ENCODE data around the gene BTBD9.

The BTBD9 gene

DNA sequence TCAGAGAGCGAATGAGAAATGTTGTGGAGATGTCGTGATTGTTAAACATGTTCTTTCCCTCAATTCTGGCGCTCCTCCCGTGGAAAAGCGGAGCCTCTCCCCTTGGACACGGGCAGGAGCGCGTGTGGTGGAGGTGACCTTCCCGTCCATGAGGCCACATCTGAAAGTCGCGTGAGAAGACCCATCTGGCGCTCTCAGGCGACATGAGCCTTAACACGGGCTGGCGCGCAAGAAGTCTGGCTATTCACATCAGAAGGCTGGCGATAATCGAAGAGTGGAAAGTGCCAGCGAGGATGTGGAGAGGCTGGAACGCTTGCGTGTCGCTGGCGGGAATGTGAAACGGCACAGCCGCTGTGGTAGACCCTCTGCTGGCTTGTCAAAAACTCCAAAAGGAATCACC lies 478.9 kb downstream of the BTBD9 start:
- DNase-seq (ENCODE audit: low read depth) = no peak

DNA sequence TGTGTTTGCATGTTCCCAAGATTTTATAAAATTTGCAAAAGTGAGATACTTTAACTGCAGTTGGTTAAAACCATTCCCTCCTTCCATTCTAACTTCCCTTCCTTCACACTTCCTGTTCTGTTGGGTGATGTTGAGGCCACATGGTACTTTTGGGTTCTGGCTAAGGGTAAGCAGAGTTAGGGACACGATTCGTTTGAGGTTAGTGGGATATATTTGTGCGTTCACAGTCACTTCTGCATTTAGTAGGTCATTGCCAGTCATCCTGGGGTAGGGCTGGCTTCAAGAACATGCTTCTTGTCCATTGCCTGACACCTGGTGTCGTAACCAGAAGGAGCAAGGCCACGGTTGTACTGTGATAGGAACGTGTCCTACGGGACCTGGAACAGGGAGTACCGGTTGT lies 480.1 kb downstream of the BTBD9 start:
- DNase-seq (ENCODE audit: low read depth) = no peak

DNA sequence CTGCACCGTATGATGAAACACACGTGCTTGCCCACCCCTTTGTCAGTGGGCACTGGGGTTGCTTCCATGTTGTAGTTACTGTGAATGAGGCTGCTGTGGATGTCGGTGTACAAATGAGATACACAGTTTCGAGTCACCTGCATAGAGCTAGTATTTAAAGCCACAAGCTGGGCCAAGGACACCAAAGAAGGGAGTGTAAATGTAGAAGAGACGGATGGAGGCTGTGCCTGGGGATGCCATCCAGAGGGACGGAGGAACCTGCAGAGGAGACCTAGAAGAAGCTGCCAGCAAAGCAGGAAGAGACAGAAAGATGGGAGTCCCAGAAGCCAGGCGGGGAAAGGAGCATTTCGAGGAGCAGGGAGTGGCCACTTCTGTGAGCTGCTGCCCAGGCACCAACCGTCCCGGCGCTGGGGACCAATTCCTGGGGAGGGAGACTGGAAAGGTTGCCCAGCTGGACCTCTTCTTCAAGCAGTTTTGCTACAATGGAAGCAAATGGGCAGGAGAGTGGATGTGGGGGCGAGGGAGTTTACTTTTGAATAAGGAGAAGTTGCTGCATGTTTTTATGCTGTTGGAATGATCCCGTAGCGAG lies 480.9 kb downstream of the BTBD9 start:
- no peak for DNase-seq (ENCODE audit: low read depth)

DNA sequence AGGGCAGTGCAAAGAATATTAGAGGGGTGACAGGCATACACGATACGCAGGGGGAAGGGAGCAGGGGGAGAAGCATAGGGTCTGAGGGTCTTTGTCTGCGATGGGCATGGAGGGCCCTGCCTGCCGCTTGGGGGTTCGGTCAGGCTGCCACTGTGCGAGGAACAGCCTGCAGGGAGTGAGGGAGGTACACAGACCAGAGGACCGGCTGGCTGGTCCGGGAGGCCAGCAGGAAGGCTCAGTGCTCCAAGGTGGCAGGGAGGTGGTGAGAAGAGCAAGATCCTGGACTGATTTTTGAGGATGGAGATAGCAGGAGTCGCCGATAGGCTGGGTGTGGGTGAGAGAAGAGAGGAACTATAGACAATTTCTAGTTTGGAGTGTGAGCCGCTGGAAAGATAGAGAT lies 481.8 kb downstream of the BTBD9 start:
- no peak for DNase-seq (ENCODE audit: low read depth)

DNA sequence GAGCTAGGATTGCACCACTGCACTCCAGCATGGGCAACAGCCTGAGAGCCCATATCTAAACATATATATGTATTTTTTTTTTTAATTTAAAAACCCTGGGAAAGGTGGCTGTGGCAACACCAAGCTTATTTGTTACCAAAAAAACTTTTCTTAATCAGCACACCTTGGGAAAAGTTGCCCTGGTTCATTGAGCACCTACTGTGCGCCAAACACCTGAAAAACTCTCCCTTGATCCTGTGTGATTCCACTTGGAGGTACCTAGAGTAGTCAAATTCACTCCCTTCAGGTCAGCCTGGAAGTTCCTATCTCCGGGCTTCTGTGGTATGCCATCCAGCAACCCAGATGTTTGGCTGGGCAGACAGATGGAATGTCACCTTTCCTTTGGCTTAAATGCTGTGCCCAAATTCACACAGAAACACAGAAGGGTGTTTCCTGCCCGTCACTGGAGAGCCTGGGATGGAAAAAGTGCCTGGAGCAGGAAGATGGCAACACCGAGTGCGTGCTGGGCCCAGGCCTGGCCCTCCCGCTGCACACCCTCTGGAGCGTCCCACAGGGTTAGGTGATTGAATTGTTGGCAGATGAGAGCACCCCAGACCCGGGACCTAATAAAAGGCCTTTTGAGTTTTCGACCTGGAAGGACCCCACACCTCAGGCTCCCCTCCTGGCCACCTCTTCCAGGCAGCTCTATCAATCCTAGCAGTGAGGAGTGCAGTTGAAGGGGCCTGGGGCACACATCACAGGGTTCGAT lies 482.7 kb downstream of the BTBD9 start:
- DNase-seq (ENCODE audit: low read depth) = no peak

DNA sequence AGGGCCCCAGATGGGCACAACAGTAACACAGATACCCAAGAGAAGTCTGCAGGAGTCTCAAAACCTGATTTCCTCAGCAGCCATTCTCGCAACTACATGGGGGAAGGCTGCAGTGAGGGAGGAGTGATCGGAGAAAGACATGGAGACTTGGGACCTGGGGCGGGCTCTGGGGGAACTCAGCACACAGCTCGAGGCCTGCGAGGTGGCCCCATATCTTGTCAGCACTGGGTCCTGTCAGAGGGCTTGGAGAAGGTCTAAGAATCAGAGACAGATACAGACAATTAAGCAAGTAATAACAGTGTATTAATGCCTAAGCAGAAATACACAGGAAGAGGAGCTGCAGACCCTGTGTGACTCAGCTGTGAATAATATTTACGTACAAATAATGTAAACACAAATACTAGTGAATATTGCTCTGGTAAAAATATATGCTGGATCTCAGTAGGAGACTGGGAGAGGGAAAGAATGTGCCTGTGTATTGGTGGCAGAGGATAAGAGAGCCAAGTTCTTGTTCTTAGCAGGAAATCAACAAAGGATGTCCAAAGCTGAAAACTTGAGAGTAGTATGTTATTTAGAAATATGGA lies 484.0 kb downstream of the BTBD9 start:
- DNase-seq (ENCODE audit: low read depth) = no peak

DNA sequence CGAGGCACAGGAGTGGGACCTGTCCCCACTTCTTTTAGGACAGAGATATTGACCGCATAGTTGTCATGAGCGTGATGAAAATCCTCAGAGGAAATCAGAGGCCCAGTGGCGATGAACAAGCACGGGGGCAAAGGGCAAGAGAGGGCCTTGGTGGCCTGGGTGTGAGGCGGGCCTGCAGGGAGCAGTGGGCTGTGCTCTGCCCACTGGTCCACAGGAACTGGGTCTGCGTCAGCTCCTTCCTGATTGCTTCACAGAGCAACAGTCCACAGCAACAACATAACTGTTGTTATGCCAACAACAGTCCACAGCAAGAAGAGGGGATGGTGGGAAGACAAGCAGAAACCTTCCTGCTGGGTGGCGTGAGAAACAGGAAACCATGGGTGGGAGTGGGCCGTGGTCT lies 484.6 kb downstream of the BTBD9 start:
- no peak for DNase-seq (ENCODE audit: low read depth)

DNA sequence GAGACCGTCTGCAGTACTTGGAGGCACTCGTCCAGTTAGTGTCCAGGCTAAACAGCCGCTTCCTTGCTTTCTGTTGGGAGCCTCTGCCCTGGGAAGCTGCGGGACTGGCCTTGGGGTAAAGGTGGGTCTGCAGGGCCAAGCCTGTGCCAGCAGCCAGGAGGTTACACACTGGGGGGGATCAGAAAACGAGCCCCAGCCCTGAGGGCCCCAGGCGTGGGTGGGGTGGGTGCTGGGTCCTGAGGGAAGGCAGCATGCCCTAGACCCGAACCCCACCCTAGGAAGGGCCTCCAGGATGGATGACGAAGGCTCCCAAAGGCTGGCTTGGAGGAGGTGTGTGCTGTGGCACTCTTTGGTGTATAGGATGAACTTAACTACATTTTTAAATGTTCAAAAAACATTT lies 485.0 kb downstream of the BTBD9 start:
- no peak for DNase-seq (ENCODE audit: low read depth)

DNA sequence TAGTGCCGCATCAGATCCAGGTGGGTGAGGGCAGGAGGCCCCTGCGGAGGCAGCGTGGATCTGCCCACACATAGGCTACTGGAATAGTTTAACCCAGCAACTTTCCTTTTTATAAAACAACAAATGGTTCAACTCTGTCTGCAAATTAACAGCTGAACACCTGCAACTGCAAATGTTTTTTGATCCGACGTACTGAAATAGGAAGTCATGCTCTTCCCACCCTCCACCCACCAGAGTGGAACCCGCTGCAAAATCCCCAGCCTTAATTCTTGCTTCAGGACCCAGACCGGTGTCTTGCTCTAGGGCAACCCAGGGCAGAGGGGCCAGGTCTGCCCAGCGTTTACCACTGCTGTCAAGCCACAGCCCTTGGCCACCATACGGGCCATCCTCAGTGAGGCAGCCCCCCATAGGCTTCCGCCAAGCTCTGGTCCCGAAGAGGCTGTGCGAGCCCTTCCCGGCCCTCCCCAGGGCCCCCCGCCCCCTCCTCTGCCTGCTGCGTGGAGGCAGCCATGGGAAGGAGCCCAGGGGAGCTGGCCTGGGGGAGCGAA lies 485.9 kb downstream of the BTBD9 start:
- no peak for DNase-seq (ENCODE audit: low read depth)

DNA sequence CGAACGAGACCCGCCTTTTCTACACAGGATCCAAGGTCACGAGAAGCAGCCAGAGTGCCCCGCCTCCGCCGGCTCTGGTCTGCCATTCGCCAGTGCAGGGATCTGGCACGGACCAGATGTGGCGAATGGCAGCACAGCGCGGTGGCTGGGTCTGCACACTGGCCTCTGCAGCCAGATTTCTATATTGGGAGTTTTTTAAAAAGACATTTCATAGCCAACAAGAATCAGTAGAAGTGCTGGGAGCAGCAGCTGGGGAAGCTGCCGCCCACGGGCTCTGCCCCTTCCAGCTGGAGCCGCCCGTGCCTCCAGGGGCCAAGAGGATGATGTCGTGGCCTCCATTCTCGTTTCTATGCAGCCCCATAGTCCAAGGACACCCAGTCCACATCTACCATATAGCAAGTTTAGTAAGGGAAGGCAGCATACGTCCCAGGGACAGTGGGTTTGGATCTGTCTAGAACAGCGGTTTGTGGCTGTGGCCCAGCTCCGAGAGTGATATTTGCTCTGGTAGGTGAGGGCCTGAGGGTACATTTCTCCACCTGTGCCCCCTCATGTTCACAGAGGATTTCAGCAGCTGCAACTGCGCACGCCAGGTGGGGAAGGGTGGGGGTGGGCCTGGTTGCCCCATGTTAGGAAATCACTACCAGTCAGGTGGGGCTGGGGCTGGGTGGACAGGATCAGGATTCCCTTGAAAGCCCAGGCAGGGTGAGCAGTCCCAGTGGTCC lies 486.5 kb downstream of the BTBD9 start:
- no peak for DNase-seq (ENCODE audit: low read depth)

DNA sequence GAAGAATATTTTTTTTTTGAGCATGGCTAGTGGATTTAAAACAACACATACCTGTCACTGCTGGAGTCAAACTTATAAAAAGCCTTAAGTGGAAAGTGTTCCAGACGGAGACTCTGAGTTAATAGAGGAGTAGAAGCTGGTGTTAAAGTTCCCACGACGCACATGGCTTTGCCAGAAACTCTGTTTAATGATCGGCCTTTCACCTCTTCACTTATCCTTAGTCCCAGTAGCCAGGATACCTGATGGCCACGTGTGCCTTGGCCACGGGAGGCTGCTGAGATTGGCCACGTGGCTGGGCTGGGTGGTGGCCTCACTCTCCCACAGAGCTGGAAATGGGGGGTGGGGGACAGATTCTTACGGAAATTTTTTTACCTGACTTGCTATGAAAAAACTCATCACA lies 487.1 kb downstream of the BTBD9 start:
- no peak for DNase-seq (ENCODE audit: low read depth)

DNA sequence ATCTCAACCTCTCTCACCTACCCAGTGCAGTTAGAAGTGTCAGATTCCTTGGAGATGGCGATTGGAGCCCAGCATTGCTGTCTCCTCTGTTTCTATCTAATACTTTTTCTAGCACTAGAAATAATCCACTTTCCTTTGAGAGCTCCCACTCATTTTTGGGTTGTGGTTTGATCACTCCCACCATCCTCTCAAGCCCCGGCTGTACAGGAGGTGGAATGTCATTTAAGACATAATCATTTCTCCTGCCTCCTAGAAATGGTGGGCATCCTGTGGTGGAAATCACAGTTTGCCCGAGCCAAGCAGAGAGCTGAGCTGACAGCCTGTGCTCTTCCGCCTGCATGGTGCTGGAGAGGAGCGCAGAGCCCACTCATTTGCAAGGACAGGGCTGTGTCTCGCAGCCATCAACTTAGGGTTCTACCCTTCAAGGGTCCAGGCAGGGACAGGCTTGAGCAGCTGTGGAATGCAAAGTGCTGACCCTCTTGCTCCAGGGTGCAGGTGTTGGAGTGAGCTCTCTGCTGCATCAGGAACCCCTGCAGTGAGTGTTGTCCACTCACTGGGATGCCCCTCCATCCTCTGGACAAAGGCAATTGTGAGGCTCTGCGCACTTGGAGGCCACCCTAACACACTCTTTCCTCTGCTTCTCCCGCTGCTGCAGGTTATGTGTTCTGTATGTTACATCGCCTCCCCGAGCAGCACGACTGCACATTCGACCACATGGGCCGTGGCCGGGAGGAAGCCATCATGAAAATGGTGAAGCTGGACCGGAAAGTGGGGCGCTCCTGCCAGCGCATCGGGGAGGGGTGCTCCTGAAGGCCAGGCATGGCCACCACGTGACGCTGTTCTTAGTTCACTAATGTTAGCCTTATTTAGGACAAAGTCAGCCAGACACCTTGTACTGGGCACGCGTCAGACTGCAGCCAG lies 487.9 kb downstream of the BTBD9 start:
- DNase-seq (ENCODE audit: low read depth) = no peak

DNA sequence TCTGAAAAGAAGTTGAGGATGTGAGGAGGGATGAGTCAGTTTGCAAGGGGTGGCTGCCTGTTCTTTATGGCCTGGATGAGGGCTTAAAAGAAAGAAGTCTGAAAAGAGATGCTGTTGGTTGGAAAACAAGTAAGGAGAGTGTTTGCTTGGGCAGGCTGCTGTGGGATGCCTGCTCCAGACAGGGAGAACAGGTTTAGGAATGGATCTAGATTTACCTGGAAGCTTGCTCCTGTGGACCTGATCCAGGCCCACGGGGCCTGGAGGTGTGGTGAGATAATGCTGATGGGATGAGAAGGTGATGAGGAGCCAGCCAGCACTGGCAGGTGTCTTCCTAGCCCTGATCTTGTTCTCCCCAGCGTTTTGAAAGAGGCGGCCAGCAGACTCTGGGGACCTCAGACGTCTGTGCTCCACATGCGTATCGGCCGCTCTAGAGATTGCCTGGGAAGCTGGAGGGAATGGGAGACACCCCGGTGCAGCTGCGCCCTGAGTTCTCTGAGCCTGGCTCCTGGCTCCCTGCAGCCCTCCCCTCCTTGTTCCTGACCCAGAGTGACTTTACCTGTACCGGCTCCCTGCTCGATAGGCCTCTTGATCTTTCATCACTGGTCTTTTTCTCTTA lies 488.9 kb downstream of the BTBD9 start:
- no peak for DNase-seq (ENCODE audit: low read depth)

DNA sequence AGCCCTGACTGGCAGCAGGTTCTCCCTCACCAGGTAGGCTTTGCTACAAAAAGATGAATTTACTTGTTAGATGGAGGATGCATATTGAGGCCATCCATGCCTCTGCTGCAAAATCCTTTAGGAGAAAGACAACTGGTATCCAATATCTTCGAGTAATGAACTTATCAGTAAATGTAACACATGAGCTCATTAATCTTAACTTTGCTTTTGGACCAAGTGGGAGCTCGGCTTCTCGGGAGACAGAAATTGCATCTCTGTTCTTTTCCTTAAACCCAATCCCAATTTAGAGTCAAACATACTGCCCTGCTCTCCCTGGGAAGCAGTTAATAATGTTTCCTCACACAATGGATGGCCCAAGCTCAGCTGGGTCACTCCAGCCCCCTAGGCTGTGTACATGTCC lies 489.7 kb downstream of the BTBD9 start:
- no peak for DNase-seq (ENCODE audit: low read depth)

DNA sequence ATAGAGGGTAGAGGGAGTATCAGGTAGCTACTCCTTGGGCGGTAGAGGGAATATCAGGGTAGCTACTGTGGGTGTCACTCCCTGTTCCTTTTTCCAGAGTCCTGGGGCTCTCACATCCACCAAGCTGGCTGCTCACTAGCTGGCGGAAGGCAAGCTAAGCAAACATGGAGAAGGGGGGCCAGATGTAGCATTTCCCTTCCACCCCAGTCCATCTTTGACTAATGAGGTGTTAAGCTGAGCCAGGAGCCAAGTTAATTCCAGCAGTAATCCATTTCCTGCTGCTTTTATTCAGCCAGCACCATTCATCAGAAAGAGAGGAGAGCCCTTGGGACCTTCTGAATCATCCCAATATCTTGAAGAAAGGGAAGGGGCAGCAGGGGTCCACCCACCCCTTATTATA lies 490.2 kb downstream of the BTBD9 start:
- no peak for DNase-seq (ENCODE audit: low read depth)

DNA sequence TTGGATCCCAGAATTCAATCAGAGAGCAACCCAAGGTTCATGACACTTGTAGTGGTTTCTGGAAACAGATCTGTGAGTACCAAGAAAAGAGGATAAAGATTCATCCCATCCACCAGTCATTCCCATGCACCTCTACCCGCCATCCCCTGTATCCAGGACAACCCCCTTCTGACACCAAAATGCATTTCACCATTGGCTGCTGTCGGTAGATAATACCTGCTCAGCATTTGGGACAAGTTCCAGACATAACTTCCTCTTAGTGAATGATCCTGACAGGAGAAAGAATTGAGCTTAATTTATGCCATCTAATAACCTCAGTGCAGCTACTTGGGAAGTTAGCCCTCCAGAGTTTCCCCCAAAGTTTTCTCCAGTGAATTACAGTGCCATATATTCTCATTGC lies 491.1 kb downstream of the BTBD9 start:
- DNase-seq (ENCODE audit: low read depth) = no peak

DNA sequence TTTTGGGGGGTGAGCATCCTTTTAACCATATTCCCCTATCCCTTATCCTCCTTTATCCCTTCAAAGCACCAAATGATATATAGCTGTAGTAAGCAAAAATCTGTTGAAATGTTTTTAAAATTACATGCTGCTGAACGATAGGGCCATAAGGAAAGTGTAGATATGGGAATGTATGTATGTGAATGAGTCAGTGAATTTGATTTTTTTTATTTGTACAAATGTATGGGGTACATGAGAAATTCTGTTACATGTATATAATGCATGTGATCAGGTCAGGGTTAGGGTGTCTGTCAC lies 493.0 kb downstream of the BTBD9 start:
- no peak for DNase-seq (ENCODE audit: low read depth)

DNA sequence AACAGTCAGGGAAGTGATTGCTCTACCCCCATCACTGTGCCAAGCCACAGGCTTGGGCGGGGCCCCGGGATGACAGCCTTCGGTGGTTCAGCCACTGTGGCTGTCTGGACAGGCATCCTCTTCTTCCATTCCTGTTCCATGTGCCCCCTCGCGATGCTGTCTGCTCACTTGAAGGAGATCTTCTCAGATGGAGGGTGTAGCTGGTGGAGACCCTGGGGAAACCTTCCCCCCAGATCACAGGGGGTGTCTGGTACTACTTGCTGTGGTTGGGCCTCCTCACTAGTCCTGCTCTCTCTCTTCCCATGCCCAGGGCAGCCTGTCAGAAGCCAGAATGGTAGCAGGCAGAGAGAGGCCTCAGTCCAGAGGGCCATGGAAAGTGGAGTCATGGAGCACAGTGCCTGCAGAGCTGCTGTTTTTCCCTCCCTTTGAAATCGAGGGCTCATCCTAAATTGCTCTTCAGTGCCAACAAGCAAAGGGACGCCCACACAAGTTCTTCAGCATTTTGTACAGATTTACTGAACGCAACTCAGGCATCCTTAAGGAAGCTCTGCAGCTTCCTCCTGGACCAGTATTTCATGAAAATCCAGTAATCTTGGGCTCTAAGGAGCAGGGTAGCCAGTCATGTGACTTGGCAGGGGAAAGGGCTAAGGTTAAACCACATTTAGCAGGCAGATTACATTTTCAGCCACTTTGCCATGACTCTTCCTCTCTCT lies 493.6 kb downstream of the BTBD9 start:
- no peak for DNase-seq (ENCODE audit: low read depth)

DNA sequence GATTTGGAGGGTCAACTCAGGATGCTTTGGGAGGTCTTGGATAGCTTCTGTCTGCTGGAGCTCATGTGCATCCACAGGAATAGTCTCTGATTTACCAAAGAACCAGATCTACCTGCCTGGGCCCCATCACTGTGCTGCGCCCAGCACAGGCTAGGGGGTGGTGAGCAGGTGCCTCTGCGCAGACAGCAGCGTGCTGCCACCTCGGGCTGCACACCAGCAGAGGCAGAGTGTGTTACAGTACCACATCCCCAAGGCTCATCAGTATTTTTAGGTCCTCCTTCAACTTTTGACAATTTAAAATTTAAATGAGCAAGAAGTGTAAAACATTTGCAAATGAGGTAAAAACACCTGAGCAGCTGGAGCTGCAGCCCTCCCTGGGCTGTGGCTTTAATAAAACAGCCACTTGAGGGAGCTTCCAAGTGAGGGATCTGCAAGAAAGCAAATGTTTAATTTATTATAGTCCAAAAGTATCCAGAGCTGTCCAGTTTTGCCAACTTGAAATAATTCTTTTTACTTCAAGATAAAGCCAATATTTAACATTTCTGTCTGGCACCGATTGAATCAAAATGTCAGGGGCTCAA lies 495.3 kb downstream of the BTBD9 start:
- DNase-seq (ENCODE audit: low read depth) = no peak

All from stimulated activated CD8-positive, alpha-beta memory T cell treated with anti-CD3 and anti-CD28 coated beads, Interleukin-15, amount 100 ng/mL, for 24 hours (primary cell).